HG02943 (cell line): Measurements from ENCODE around the gene FZD4.
"Not testable (repeated sequence)": the region's sequence is repeated elsewhere in the genome, so short reads cannot be mapped to it uniquely, and the experiment has no call there.

ENCODE experiments used
- ATAC-seq: cut with Tn5 transposase; IDR thresholded peaks from one replicate; pipeline ENCODE4 v1.9.1; 2021; ENCODE audit warnings: mild to moderate bottlenecking, low read depth, moderate library complexity; ENCODE audit not compliant: unreplicated experiment

Gene FZD4

GRCh38 chr11:86978247-86978646 lies 23.1 kb upstream of the FZD4 start:
- no peak for ATAC-seq

GRCh38 chr11:86977441-86978050 lies 22.4 kb upstream of the FZD4 start:
- ATAC-seq, result no peak

- no peak for ATAC-seq
Measured at GRCh38 chr11:86972734-86973133, 17.5 kb upstream of the FZD4 start.

GRCh38 chr11:86969258-86969657 lies 14.1 kb upstream of the FZD4 start:
- ATAC-seq, result no peak

- ATAC-seq, result not testable (repeated sequence)
Measured at GRCh38 chr11:86967601-86968000, 12.4 kb upstream of the FZD4 start.

- no peak for ATAC-seq
Measured at GRCh38 chr11:86957976-86958646, 2.9 kb upstream of the FZD4 start.

- ATAC-seq, result no peak
Measured at GRCh38 chr11:86956905-86957195, 1.7 kb upstream of the FZD4 start.

GRCh38 chr11:86955111-86955360 lies 159 bp downstream of the FZD4 start:
- peak; percentile 7 for ATAC-seq

GRCh38 chr11:86954269-86955110 lies 705 bp downstream of the FZD4 start:
- ATAC-seq, result no peak

GRCh38 chr11:86952221-86952875 lies 2.8 kb downstream of the FZD4 start:
- ATAC-seq, result no peak

GRCh38 chr11:86951706-86952105 lies 3.5 kb downstream of the FZD4 start:
- no peak for ATAC-seq

- ATAC-seq, result no peak
Measured at GRCh38 chr11:86950661-86950995, 4.6 kb downstream of the FZD4 start.

GRCh38 chr11:86949995-86950660 lies 5.1 kb downstream of the FZD4 start:
- ATAC-seq, result no peak

GRCh38 chr11:86948733-86949132 lies 6.5 kb downstream of the FZD4 start:
- no peak for ATAC-seq

- ATAC-seq, result no peak
Measured at GRCh38 chr11:86947541-86947940, 7.7 kb downstream of the FZD4 start.

- ATAC-seq, result not testable (repeated sequence)
Measured at GRCh38 chr11:86943505-86943904, 11.7 kb downstream of the FZD4 start.

GRCh38 chr11:86941871-86942599 lies 13.2 kb downstream of the FZD4 start:
- no peak for ATAC-seq

GRCh38 chr11:86941077-86941870 lies 13.9 kb downstream of the FZD4 start:
- no peak for ATAC-seq

GRCh38 chr11:86940122-86940777 lies 14.9 kb downstream of the FZD4 start:
- no peak for ATAC-seq
